Stimulated activated CD8-positive, alpha-beta memory T cell treated with anti-CD3 and anti-CD28 coated beads, Interleukin-2, amount 100 ng/mL, for 48 hours (primary cell): Measurements from ENCODE around the gene DOHH.

ENCODE experiments used
- DNase-seq, 2 donors: peaks; one replicate each; pipeline ENCODE4 v3.0.0-alpha.2; 2020; ENCODE audit warnings: low read depth in 2 of 2

The DOHH gene

GRCh38 chr19:3478409-3479176 lies 21.9 kb downstream of the DOHH start:
- DNase-seq = no peak

DNA sequence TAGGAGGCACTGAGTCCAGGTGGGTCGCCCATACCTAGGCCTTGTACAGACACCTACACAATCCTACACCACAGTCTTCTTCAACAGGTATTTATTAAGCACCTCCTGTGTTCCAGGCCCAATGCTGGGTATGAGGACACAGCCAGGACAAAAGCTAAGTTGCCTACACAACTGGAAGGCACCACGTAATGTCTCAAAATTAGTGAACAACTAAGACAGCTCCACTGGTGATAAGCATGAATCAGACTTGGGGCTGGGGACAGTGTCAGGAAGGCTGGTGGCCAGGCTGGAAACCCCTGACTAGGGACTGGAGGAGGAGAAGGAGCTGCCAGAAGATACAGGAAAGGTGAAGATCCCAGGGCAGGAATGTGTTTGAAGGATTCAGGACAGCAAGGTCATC lies 22.5 kb downstream of the DOHH start:
- DNase-seq = no peak

DNA sequence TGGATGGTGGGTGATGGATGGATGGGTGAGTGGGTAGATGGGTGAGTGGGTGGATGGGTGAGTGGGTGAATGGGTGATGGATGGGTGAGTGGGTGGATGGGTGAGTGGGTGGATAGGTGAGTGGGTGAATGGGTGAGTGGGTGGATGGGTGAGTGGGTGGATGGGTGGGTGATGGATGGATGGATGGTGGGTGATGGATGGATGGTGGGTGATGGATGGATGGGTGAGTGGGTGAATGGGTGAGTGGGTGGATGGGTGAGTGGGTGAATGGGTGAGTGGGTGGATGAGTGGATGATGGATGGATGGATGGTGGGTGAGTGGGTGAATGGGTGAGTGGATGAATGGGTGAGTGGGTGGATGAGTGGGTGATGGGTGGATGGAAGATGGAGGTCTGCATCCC lies 23.0 kb downstream of the DOHH start:
- no peak for DNase-seq

GRCh38 chr19:3476830-3477229 lies 23.6 kb downstream of the DOHH start:
- DNase-seq = no peak

DNA sequence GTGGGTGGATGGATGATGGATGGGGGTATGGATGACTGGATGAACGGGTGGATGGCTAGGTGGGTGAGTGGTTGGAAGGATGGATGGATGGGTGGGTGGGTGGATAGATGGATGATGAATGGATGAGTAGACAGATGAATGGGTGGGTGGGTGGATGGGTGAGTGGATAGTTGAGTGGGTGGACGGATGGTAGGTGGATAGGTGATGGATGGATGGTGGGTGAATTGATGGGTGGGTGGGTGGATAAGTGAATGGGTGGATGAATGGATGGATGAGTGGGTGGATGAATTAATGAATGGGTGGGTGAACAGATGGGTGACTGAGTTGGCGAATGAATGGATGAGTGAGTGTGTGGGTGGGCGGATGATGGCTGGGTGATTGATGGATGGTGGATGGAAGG lies 25.0 kb downstream of the DOHH start:
- no peak for DNase-seq

- no peak for DNase-seq
Measured at GRCh38 chr19:3474614-3475013, 25.9 kb downstream of the DOHH start.

DNA sequence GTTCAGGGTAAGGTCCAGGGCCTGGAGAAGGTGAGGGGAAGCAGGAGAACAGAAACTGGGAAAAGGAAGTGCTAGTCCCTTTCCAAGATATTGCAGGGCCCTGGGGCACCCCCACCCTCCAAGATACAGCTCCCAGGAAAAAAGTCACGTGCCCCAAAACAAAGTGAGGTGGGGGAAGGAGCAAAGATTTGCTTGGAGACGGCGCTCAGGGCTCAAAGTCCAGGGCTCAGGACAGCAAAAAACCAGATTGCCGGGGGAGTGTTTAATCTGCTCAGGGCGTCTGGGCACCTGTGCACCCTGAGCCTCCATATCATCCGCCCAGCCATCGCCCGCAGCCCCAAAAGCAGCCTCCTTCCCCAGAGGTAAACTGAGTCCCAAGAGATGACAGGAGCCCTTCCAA lies 26.5 kb downstream of the DOHH start:
- DNase-seq = no peak

DNA sequence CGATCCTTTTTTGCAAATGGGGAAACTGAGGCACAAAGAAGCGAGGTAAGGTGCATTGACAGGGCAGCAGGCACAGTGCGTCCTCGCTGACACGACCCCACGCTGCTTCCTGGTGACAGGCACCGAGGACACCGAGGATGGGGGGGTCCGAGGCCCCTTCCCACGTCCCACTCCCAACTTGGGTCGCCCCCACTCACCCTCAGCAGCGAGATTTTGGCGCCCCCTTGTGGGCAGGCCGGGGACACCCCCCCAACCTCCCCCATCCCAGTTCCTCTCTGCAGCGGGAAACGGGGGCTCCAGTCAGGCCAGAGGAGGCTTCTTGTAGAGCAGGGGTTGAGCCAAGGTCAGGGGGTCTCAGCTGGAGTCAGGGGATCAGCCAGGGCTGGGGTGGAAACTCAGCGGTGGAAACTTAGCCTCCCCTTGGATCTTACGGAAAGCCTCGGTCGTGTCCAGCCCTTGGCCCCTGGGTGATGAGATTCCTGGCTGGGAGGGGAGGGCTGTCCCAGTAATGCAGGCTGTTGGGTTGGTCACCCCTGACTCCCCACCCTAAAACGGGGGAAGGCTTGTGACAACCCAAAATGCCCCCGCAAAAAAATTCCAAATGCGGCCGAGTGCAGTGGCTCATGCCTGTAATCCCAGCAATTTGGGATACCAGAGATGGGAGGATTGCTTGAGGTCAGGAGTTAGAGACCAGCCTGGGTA lies 28.4 kb downstream of the DOHH start:
- DNase-seq = no peak

GRCh38 chr19:3470500-3471128 lies 29.9 kb downstream of the DOHH start:
- DNase-seq = no peak

DNA sequence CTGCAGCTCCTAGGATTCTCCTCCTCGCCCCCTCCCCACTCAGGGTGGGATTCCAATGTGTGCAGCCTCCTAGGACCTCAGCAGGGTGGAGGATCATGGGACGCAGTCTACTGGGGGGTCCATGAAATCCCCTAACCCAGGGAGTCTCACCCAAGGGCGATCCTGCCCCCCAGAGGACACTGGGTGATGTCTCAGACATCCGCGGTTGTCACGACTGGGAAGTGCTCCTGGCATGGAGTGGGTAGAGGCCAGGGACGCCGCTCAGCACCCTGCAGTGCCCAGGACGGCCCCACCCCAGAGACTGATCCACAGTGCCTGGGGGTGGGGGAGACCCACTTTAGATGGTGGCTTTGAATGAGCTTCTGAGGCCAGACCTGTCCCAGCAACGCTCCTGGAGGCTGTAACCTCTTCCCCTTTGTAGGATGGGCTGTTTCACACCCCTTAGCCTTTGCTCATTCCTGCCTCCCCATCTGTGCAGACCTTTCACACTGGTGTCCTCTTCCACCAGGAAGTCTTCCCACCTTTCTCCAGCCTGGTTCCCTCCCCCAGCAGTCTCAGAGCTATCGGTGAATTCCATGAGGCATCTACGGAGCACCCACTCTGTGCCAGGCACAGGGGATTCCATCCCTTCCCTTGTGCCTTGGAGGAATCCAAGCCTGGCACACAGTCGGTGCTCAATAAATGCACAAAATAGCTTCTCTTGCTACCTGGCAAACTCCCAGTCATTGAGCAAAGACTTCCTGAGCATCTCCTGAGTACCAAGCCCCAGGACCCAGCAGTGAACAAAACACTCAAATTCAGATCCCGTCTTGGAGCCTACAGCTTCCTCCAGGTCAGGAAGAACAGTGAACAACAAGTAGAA lies 30.6 kb downstream of the DOHH start:
- no peak for DNase-seq

- DNase-seq = no peak
Measured at GRCh38 chr19:3468211-3468610, 32.3 kb downstream of the DOHH start.

DNA sequence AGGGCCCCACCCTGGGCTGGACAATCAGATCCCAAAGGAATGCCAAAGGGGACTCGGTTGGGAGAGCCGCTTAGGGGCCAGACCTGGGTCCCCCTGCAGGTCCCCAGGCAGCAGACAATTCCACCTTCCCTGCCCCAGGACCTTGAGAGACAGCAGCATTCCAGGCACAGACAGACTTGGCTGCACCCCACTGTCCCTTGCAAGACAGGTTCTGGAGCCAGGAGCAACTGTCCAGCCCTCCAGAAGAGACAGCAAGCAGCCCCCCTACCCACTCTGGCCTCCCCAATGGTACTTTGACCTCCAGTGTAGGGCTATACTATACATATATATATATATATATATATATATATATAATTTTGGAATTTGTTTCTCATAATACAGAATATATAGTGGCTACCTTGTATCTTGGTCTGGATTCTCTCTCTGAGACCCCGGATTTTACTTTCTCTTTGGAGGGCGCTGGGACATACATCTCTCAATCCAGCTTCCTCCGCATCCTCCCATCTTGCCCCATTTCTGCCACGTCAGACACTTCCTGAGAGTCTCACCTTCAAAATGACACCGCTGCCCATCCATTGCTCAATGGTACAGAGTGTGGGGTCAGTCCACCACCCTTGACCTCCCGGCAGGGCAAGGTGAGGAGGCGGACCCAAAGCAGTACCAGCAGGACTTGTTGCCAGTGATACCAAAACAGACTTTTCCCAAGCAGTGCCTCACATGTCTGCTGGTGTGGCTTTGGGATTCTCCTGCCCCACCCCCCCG lies 32.9 kb downstream of the DOHH start:
- DNase-seq = no peak

GRCh38 chr19:3466635-3467034 lies 33.8 kb downstream of the DOHH start:
- no peak for DNase-seq

DNA sequence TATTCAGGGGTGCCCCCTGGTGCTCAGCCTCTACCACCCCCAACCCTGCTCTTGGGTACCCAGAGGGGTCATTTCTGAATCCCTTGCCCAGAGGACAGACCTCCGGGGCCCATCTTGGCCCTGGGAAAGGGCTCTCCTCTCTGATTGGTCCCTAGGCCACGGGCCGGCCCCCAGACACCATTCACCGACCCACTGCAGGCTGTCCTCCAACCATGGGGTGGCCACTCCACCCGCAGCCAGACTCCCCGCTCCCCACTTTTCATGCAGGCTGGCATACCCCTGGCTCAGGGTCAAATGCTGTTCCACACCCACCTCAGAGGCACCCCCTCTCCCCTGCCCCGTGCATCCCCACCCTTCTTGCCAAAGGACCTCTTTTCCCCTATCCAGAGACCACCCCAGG lies 34.9 kb downstream of the DOHH start:
- no peak for DNase-seq

DNA sequence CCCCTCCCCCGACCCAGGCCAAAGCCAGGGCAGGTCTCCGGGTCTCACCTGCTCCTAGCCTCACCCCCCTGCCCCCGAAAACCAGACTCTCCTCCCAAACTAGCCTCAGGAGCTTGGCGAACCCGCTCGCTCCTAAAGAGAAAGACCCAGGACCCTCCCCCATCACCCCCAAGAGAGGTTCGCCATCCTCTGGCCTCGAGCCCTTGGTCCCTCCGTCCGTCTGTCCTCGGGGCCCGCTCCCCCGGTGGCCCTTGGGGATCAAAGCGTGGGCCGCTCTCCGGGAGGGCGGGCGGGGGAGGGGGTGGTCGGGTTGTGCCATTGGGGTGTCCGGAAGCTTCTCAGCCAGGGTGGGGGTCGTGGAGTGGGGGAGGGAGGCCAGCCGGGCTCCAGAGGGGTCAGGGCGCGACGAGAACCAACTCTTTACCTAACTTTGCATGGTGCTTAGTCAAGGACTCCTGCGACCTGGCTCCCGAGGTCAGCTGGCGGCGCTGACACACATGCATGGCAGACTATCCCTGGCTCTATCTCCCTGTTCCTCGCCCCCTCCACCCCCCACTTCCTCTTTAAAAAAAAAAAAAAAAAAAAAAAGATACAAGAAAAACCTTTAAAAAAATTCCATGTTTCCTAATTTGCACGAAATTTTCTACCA lies 35.8 kb downstream of the DOHH start:
- DNase-seq = no peak

GRCh38 chr19:3463714-3464586 lies 36.5 kb downstream of the DOHH start:
- no peak for DNase-seq

DNA sequence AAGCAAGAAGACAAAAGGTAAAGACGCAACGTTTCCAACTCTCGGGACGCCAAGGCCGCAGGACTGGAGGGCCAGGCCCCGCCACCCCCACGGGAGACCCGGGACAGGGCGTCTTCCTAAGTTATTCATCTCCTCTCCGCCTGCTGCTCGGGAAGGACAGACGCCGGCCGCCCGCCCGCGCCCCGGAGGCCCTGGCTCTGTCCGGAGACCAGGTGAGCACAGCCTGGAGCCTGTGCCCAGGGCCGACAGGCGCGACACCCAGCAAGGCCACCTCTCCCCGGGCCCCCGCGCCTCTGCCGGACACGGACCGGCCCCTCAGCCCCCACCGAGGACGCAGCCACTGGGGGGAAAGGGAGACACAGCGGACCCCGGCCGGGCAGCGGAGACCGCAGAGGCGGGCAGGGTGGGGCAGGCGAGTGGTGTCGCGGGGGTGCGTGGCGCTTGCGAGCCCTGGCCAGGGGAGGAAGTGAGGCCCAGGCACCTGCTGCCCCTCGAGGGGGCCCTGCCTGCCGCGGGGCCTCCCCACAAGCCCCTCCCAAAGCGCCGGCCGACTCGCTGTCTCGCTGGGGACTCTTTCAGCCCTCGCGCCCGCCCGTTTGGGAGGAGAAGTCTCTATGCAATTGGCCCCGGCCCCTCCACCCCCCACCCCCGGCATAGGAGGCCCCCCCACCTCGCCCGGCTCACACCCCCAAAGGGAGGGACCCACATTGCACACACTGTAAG lies 37.3 kb downstream of the DOHH start:
- no peak for DNase-seq

DNA sequence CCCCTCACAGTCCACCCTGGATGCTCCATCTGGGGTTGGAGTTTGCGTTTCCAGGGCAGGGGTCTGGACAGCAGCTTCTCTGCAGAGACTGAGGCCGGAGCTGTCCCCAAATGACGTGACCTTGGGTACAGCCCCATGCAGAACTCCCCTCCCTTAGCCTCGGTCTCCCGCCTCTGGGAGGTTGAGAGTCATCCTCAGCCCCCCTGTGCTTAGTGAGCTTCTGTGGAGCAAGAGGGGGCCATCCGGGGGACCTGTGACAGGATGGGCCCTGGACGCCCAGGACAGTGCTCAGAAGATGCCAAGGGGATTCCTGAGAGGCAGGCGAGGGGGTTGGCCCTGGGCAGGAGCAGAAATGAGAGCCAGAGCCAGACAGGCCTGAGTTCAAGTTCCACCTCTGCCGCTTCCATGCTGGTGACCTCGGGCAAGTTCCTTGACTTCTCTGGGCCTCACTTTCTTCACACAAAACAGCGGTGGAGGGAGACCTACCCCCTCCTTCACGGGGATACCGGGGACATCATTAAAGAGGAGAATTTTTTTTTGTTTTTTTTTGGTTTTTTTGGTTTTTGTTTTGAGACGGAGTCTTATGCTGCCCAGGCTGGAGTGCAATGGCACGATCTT lies 40.4 kb downstream of the DOHH start:
- no peak for DNase-seq
